GM21381 (cell line): ENCODE results near the gene CDC42BPG.

Experiments
- ATAC-seq: cut with Tn5 transposase; IDR thresholded peaks from one replicate; pipeline ENCODE4 v1.9.1; 2021; ENCODE audit warnings: mild to moderate bottlenecking, moderate library complexity; ENCODE audit not compliant: unreplicated experiment

CDC42BPG gene

GRCh38 chr11:64880240-64881001, 36.0 kb upstream of the CDC42BPG start:
- ATAC-seq, result no peak

- ATAC-seq, result no peak
These were observed 34.9 kb upstream of the CDC42BPG start for GRCh38 chr11:64879244-64879900.

- peak; percentile 70 for ATAC-seq
These were observed 34.2 kb upstream of the CDC42BPG start, which contains the start of gene EHD1 for GRCh38 chr11:64878494-64879243. Gene EHD1 (minus strand): TSS chr11:64878621. CDS start chr11:64878464, 157 bp downstream.

GRCh38 chr11:64878223-64878493, 33.7 kb upstream of the CDC42BPG start:
- ATAC-seq, result no peak

GRCh38 chr11:64877390-64878222, 33.2 kb upstream of the CDC42BPG start:
- no peak for ATAC-seq

- ATAC-seq, result no peak
These were observed 32.4 kb upstream of the CDC42BPG start for GRCh38 chr11:64876835-64877341.

GRCh38 chr11:64876229-64876750, 31.8 kb upstream of the CDC42BPG start:
- no peak for ATAC-seq

- ATAC-seq, result no peak
These were observed 31.1 kb upstream of the CDC42BPG start for GRCh38 chr11:64875369-64876228.

- no peak for ATAC-seq
These were observed 30.1 kb upstream of the CDC42BPG start for GRCh38 chr11:64874308-64875240.

- ATAC-seq, result no peak
These were observed 28.5 kb upstream of the CDC42BPG start for GRCh38 chr11:64872790-64873488.

- ATAC-seq, result no peak
These were observed 27.0 kb upstream of the CDC42BPG start for GRCh38 chr11:64871492-64871891.

GRCh38 chr11:64870893-64871466, 26.5 kb upstream of the CDC42BPG start:
- no peak for ATAC-seq

GRCh38 chr11:64870176-64870892, 25.9 kb upstream of the CDC42BPG start:
- no peak for ATAC-seq

- ATAC-seq, result no peak
These were observed 25.2 kb upstream of the CDC42BPG start for GRCh38 chr11:64869571-64870175.

- no peak for ATAC-seq
These were observed 24.6 kb upstream of the CDC42BPG start for GRCh38 chr11:64868904-64869570.
